Measurements from ENCODE around the gene MSX2.

Gene MSX2

GRCh38 chr5:174724484-174725260 lies at the start of gene MSX2:
Gene MSX2, plus strand, starts transcription at chr5:174724582. Its CDS starts 78 bp downstream, at chr5:174724660.
- DNase-seq (ENCODE audit: low read depth) = no peak

- no peak for DNase-seq (ENCODE audit: low read depth)
Observed at GRCh38 chr5:174675110-174675509, 49.3 kb upstream of the MSX2 start.

- no peak for DNase-seq (ENCODE audit: low read depth)
Observed at GRCh38 chr5:174675916-174676315, 48.5 kb upstream of the MSX2 start.

GRCh38 chr5:174678107-174678506 lies 46.3 kb upstream of the MSX2 start:
- no peak for DNase-seq (ENCODE audit: low read depth)

- DNase-seq (ENCODE audit: low read depth) = no peak
Observed at GRCh38 chr5:174680901-174681565, 43.3 kb upstream of the MSX2 start.

- no peak for DNase-seq (ENCODE audit: low read depth)
Observed at GRCh38 chr5:174687503-174687902, 36.9 kb upstream of the MSX2 start.

GRCh38 chr5:174688441-174689354 lies 35.7 kb upstream of the MSX2 start:
- DNase-seq (ENCODE audit: low read depth) = no peak

GRCh38 chr5:174690271-174690670 lies 34.1 kb upstream of the MSX2 start:
- no peak for DNase-seq (ENCODE audit: low read depth)

- no peak for DNase-seq (ENCODE audit: low read depth)
Observed at GRCh38 chr5:174692381-174692780, 32.0 kb upstream of the MSX2 start.

GRCh38 chr5:174692982-174693422 lies 31.4 kb upstream of the MSX2 start:
- DNase-seq (ENCODE audit: low read depth) = no peak

- DNase-seq (ENCODE audit: low read depth) = no peak
Observed at GRCh38 chr5:174693697-174694385, 30.5 kb upstream of the MSX2 start.

GRCh38 chr5:174694611-174695010 lies 29.8 kb upstream of the MSX2 start:
- DNase-seq (ENCODE audit: low read depth) = no peak

GRCh38 chr5:174698156-174698555 lies 26.2 kb upstream of the MSX2 start:
- no peak for DNase-seq (ENCODE audit: low read depth)

- no peak for DNase-seq (ENCODE audit: low read depth)
Observed at GRCh38 chr5:174699131-174699530, 25.3 kb upstream of the MSX2 start.

GRCh38 chr5:174706997-174707572 lies 17.3 kb upstream of the MSX2 start:
- no peak for DNase-seq (ENCODE audit: low read depth)

GRCh38 chr5:174707671-174708070 lies 16.7 kb upstream of the MSX2 start:
- no peak for DNase-seq (ENCODE audit: low read depth)

- no peak for DNase-seq (ENCODE audit: low read depth)
Observed at GRCh38 chr5:174708476-174709207, 15.7 kb upstream of the MSX2 start.

- no peak for DNase-seq (ENCODE audit: low read depth)
Observed at GRCh38 chr5:174714751-174715150, 9.6 kb upstream of the MSX2 start.

- DNase-seq (ENCODE audit: low read depth) = no peak
Observed at GRCh38 chr5:174715804-174716203, 8.6 kb upstream of the MSX2 start.

GRCh38 chr5:174717826-174718455 lies 6.4 kb upstream of the MSX2 start:
- no peak for DNase-seq (ENCODE audit: low read depth)

Measured in stimulated activated CD8-positive, alpha-beta memory T cell treated with anti-CD3 and anti-CD28 coated beads, Interleukin-7, amount 100 ng/mL, for 24 hours (primary cell).